ENCODE data around the gene ATG7. TPM values are rescaled to one million over a fixed set of nuclear protein-coding genes. Genes with fewer than 3 reads are reported as not detected.

Gene ATG7
- total RNA-seq, 6 experiments from 2014 or later = 44.5 to 53.0 (median 49.3) TPM

DNA sequence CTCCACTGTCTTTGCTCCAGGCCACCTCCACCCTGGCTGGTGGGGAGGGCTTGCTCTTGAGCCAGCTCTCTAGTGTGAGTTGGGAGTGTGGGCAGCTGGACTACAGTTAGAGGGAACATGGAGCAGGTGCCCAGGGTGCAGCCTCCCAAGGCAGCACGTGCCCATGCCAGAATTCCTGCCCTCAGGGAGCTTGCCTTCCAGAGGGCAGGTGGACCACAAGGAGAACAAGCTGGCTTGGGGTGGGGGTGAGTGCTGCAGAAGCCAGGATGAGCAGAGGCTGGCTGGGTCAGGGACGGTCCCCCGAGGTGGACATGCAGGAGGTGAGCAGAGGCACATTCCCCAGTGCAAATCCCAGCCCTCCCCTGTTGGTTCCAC is 282.0 kb downstream of the ATG7 start:
- H3K4me3 Mint-ChIP-seq = no peak overlapping the region
- H3K27ac Mint-ChIP-seq = no peak overlapping the region; the same call in 1 of the 2 replicates
- peaks cover 19% of the 10 kb centered on the region for H3K27me3 Mint-ChIP-seq (ENCODE audit: insufficient read depth)
- DNase-seq = no peak
- H3K9me3 Mint-ChIP-seq = no peaks in the 10 kb centered on the region
- H3K36me3 Mint-ChIP-seq (ENCODE audit: low read depth) = peaks cover 53% of the 10 kb centered on the region
- TF ChIP-seq, protein P1, sequence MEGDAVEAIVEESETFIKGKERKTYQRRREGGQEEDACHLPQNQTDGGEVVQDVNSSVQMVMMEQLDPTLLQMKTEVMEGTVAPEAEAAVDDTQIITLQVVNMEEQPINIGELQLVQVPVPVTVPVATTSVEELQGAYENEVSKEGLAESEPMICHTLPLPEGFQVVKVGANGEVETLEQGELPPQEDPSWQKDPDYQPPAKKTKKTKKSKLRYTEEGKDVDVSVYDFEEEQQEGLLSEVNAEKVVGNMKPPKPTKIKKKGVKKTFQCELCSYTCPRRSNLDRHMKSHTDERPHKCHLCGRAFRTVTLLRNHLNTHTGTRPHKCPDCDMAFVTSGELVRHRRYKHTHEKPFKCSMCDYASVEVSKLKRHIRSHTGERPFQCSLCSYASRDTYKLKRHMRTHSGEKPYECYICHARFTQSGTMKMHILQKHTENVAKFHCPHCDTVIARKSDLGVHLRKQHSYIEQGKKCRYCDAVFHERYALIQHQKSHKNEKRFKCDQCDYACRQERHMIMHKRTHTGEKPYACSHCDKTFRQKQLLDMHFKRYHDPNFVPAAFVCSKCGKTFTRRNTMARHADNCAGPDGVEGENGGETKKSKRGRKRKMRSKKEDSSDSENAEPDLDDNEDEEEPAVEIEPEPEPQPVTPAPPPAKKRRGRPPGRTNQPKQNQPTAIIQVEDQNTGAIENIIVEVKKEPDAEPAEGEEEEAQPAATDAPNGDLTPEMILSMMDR (IDR thresholded peaks at IDR 0.05) = no peak
- H3K4me1 Mint-ChIP-seq (ENCODE audit: low read depth) = peaks cover 61% of the 10 kb centered on the region

DNA sequence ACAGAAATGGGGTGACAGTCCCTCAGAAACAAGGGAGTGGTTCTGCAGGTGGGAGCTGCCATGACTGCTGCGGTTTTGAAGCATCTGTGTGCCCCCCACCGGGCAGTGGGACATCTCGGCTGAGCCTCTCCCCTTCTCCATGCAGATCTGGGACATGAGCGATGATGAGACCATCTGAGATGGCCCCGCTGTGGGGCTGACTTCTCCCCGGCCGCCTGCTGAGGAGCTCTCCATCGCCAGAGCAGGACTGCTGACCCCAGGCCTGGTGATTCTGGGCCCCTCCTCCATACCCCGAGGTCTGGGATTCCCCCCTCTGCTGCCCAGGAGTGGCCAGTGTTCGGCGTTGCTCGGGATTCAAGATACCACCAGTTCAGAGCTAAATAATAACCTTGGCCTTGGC is 282.5 kb downstream of the ATG7 start:
- TF ChIP-seq, protein P1 (IDR thresholded peaks at IDR 0.05) = no peak
- no peaks in the 10 kb centered on the region for H3K9me3 Mint-ChIP-seq
- H3K4me1 Mint-ChIP-seq (ENCODE audit: low read depth) = peaks cover 59% of the 10 kb centered on the region
- peaks cover 50% of the 10 kb centered on the region for H3K36me3 Mint-ChIP-seq (ENCODE audit: low read depth)
- H3K4me3 Mint-ChIP-seq = no peak overlapping the region
- no peak overlapping the region for H3K27ac Mint-ChIP-seq
- DNase-seq = no peak
- peaks cover 23% of the 10 kb centered on the region for H3K27me3 Mint-ChIP-seq (ENCODE audit: insufficient read depth)

DNA sequence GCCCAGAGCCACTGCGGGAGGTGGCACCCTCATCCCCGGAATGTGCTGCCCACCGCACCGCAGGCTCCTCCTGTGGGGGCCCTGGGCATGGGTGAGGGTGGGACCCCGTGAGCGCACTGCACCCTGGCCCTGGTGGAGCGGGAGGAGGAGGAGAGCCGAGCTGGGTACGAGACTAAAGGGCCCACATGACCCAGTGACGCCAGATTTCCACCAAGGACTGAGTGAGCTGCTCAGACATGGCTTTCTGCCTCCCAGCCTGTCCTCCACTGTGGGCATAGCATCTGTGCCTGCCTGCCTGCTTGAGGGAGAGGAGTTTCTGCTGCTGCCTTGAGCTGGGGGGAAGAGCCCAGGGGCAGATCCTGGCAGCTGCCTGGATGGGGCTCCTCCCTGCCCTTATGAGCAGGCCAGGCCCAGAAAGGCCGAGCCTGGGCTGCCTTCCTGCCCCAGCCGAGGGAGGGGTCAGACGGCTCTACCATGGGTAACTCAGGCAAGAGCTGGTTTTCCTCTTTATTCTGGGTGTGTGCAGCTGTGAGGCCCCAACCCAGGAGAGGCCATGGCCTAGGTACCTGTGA is 283.1 kb downstream of the ATG7 start:
- H3K27me3 Mint-ChIP-seq (ENCODE audit: insufficient read depth) = peaks cover 28% of the 10 kb centered on the region
- peak overlapping the region; percentile 26; the same call in 1 of the 2 replicates for H3K27ac Mint-ChIP-seq
- peaks cover 59% of the 10 kb centered on the region for H3K4me1 Mint-ChIP-seq (ENCODE audit: low read depth)
- DNase-seq = no peak
- no peak overlapping the region for H3K4me3 Mint-ChIP-seq
- TF ChIP-seq, protein P1 (IDR thresholded peaks at IDR 0.05) = no peak
- H3K36me3 Mint-ChIP-seq (ENCODE audit: low read depth) = peaks cover 51% of the 10 kb centered on the region
- H3K9me3 Mint-ChIP-seq = no peaks in the 10 kb centered on the region

- TF ChIP-seq, protein P1 (IDR thresholded peaks at IDR 0.05) = no peak
- Mint-ChIP-seq H3K4me1 (ENCODE audit: low read depth) (peaks cover 59% of the 10 kb centered on the region), H3K9me3 (no peaks in the 10 kb centered on the region), H3K27ac (peak overlapping the region; percentile 46), H3K4me3 (peak overlapping the region; percentile 47), H3K36me3 (ENCODE audit: low read depth) (peaks cover 47% of the 10 kb centered on the region), H3K27me3 (ENCODE audit: insufficient read depth) (peaks cover 28% of the 10 kb centered on the region)
- no peak for DNase-seq
These were observed 283.9 kb downstream of the ATG7 start for GRCh38 chr3:11555881-11556633.

- H3K4me1 Mint-ChIP-seq (ENCODE audit: low read depth) = peaks cover 55% of the 10 kb centered on the region
- peak overlapping the region; percentile 63; the same call in 1 of the 2 replicates for H3K4me3 Mint-ChIP-seq
- peak; percentile 62 for DNase-seq
- TF ChIP-seq, protein P1 (IDR thresholded peaks at IDR 0.05) = no peak
- peaks cover 28% of the 10 kb centered on the region for H3K27me3 Mint-ChIP-seq (ENCODE audit: insufficient read depth)
- H3K36me3 Mint-ChIP-seq (ENCODE audit: low read depth) = peaks cover 43% of the 10 kb centered on the region
- no peaks in the 10 kb centered on the region for H3K9me3 Mint-ChIP-seq
- H3K27ac Mint-ChIP-seq = peak overlapping the region; percentile 87
These were observed 284.9 kb downstream of the ATG7 start for GRCh38 chr3:11556851-11557644.
